IMR-90 (cell line): ENCODE data around the gene ARHGAP15. TPM values are rescaled to one million over a fixed set of nuclear protein-coding genes. Genes with fewer than 3 reads are reported as not detected.

Experiments used
- ATAC-seq: fragments of 200-7000 bp; cut with Tn5 transposase; 2 replicates; pipeline ENCODE4 v1.9.1; 2020; ENCODE audit warnings: low read depth, mild to moderate bottlenecking, moderate library complexity
- BruUV-seq: library from RNA; stranded (reverse); fragments of 400-500 nt; replicated peaks from 2 replicates; lab custom pipeline; 2021; lab: Mats Ljungman, UMichigan
- CTCF ChIA-PET: fragments of 300-600 bp; formaldehyde crosslinking; extraction: SDS; loops from one replicate; lab custom pipeline; 2021; ENCODE audit warnings: antibody characterized with exemption; lab: Yijun Ruan, JAX
- POLR2A ChIA-PET: fragments of 300-600 bp; sonication (Branson Sonifier 250); formaldehyde crosslinking; loops from one replicate; lab custom pipeline; 2022; ENCODE audit warnings: antibody characterized with exemption; ENCODE audit not compliant: unreplicated experiment; lab: Charles Lee
- DNase-seq: peaks from one replicate; pipeline ENCODE4 v3.0.0; 2013
- H2AFZ ChIP-seq: replicated peaks from 2 replicates; pipeline ENCODE3; 2013; ENCODE audit warnings: low read length, mild to moderate bottlenecking; ENCODE audit not compliant: poor library complexity
- H2AK5ac ChIP-seq: 2 replicates; pipeline ENCODE4 v1.6.1; 2013; ENCODE audit warnings: low read depth, low read length, inconsistent platforms
- H2AK9ac ChIP-seq: replicated peaks from 2 replicates; pipeline ENCODE3; 2013; ENCODE audit warnings: mild to moderate bottlenecking, low read depth, low read length, moderate library complexity; ENCODE audit not compliant: poor library complexity
- H2BK120ac ChIP-seq: 2 replicates; pipeline ENCODE4 v1.6.1; 2013; ENCODE audit warnings: low read depth, low read length, inconsistent platforms
- H2BK15ac ChIP-seq: 3 replicates; pipeline ENCODE4 v1.6.1; 2013; ENCODE audit warnings: low read depth, low read length, inconsistent platforms
- H2BK20ac ChIP-seq: 2 replicates; pipeline ENCODE4 v1.6.1; 2013; ENCODE audit warnings: low read depth, mild to moderate bottlenecking, inconsistent platforms, low read length, moderate library complexity
- H2BK5ac ChIP-seq: 2 replicates; pipeline ENCODE4 v1.6.1; 2013; ENCODE audit warnings: mild to moderate bottlenecking, low read depth, low read length, inconsistent platforms; ENCODE audit not compliant: poor library complexity, severe bottlenecking
- H3K14ac ChIP-seq: replicated peaks from 2 replicates; pipeline ENCODE4 v1.6.1; 2013; ENCODE audit warnings: low read depth, low read length, inconsistent platforms
- H3K18ac ChIP-seq: 2 replicates; pipeline ENCODE4 v1.6.1; 2013; ENCODE audit warnings: low read depth, low read length, control low read depth
- H3K23ac ChIP-seq: 2 replicates; pipeline ENCODE4 v1.6.1; 2013; ENCODE audit warnings: low read depth, low read length, inconsistent platforms
- H3K27ac ChIP-seq: 2 replicates; pipeline ENCODE4 v1.5.1; 2013; ENCODE audit warnings: mild to moderate bottlenecking, control low read depth, low read length; ENCODE audit not compliant: insufficient read depth
- H3K27me3 ChIP-seq: 2 replicates; pipeline ENCODE4 v1.6.1; 2013; ENCODE audit warnings: low read length; ENCODE audit not compliant: control insufficient read depth, insufficient read depth
- H3K36me3 ChIP-seq: 2 replicates; pipeline ENCODE4 v1.6.1; 2013; ENCODE audit warnings: low read length, mixed read lengths; ENCODE audit not compliant: control insufficient read depth, insufficient read depth
- H3K4ac ChIP-seq: 2 replicates; pipeline ENCODE4 v1.6.1; 2013; ENCODE audit warnings: low read depth, low read length, inconsistent platforms
- H3K4me1 ChIP-seq: 2 replicates; pipeline ENCODE4 v1.6.1; 2013; ENCODE audit warnings: low read length, mixed read lengths; ENCODE audit not compliant: control insufficient read depth, insufficient read depth
- H3K4me2 ChIP-seq: 2 replicates; pipeline ENCODE4 v1.6.1; 2013; ENCODE audit warnings: low read depth, mild to moderate bottlenecking, control low read depth, low read length, moderate library complexity
- H3K4me3 ChIP-seq: 2 replicates; pipeline ENCODE4 v1.5.1; 2013; ENCODE audit warnings: low read depth, mild to moderate bottlenecking, control low read depth, low read length, moderate library complexity; ENCODE audit not compliant: insufficient read depth
- H3K56ac ChIP-seq: 2 replicates; pipeline ENCODE4 v1.6.1; 2013; ENCODE audit warnings: low read length, inconsistent platforms; ENCODE audit not compliant: insufficient read depth; ENCODE audit errors: extremely low read depth
- H3K79me1 ChIP-seq, 2 experiments: 2 replicates each; pipeline ENCODE4 v1.6.1; 2013; ENCODE audit warnings: low read length in 2 of 2, inconsistent platforms in 1 of 2, low read depth in 1 of 2
- H3K9ac ChIP-seq: 2 replicates; pipeline ENCODE4 v1.6.1; 2013; ENCODE audit warnings: low read depth, low read length, control low read depth
- H3K9me1 ChIP-seq: 2 replicates; pipeline ENCODE4 v1.6.1; 2013; ENCODE audit warnings: low read length, inconsistent platforms; ENCODE audit not compliant: insufficient read depth
- H3K9me3 ChIP-seq: 2 replicates; pipeline ENCODE4 v1.6.1; 2013; ENCODE audit warnings: low read length; ENCODE audit not compliant: control insufficient read depth, insufficient read depth
- H4K20me1 ChIP-seq: 2 replicates; pipeline ENCODE4 v1.6.1; 2013; ENCODE audit warnings: low read length, inconsistent platforms; ENCODE audit not compliant: insufficient read depth
- H4K5ac ChIP-seq: 2 replicates; pipeline ENCODE4 v1.6.1; 2013; ENCODE audit warnings: mild to moderate bottlenecking, low read depth, low read length, control low read depth
- H4K8ac ChIP-seq, 2 experiments: 2 replicates each; pipeline ENCODE4 v1.6.1; 2013; ENCODE audit warnings: low read depth in 2 of 2, low read length in 2 of 2, control low read depth in 1 of 2, inconsistent platforms in 1 of 2
- H4K91ac ChIP-seq: 2 replicates; pipeline ENCODE4 v1.6.1; 2013; ENCODE audit warnings: low read depth, low read length, inconsistent platforms; ENCODE audit not compliant: insufficient read depth
- FOS ChIP-seq: fragments of 150-350 bp; IDR thresholded peaks from 2 replicates; pipeline ENCODE4 v1.6.1; 2016; ENCODE audit warnings: low read depth, low read length
- MAFK ChIP-seq: IDR thresholded peaks from 2 replicates; pipeline ENCODE4 v1.6.1; 2012; ENCODE audit warnings: low read depth, low read length, improper control_type of control experiment
- MAZ ChIP-seq: IDR thresholded peaks from 2 replicates; pipeline ENCODE4 v1.6.1; 2012; ENCODE audit warnings: low read depth, mild to moderate bottlenecking, low read length, improper control_type of control experiment, moderate library complexity, borderline replicate concordance
- MXI1 ChIP-seq: IDR thresholded peaks from 2 replicates; pipeline ENCODE4 v1.6.1; 2012; ENCODE audit warnings: low read depth, mild to moderate bottlenecking, low read length, moderate library complexity, borderline replicate concordance
- WGBS, 2 experiments: methylation state at CpG; one replicate each; pipeline versions ENCODE4 v1.1.5 to v1.1.7; 2013; ENCODE audit warnings: missing lambda C conversion rate in 2 of 2; ENCODE audit not compliant: insufficient read length in 1 of 2; ENCODE audit errors: extremely low coverage in 2 of 2; 5-methylcytosine and 5-hydroxymethylcytosine counted together
- dilution Hi-C: fragments of 300-500 bp; cut with HindIII; formaldehyde crosslinking; loops from one replicate; pipeline ENCODE4 v1.14.3; 2018; ENCODE audit warnings: low sequenced_read_pairs; ENCODE audit not compliant: unreplicated experiment
- in situ Hi-C: fragments of 300-500 bp; cut with MboI; formaldehyde crosslinking; loops from 3 replicates; pipeline ENCODE4 v1.14.3; 2019; ENCODE audit warnings: low sequenced_read_pairs, inconsistent platforms, mixed read lengths
- intact Hi-C: fragments of 100-400 bp; cut with micrococcal nuclease; formaldehyde crosslinking; loops from 2 replicates; pipeline ENCODE4 v1.10.0; 2022
- polyA plus RNA-seq, 3 experiments: library from polyadenylated mRNA; depleted of rRNA; stranded (reverse); fragments of >200 nt; gene quantifications; 2 replicates each; pipeline ENCODE4 v1.2.3, GENCODE V29; 2012; ENCODE audit warnings: low replicate concordance in 1 of 3
- total RNA-seq: library from RNA; depleted of rRNA; stranded (reverse); fragments of >200 nt; gene quantifications from 2 replicates; pipeline ENCODE4 v1.2.3, GENCODE V29; 2012

The ARHGAP15 gene
- total and polyA plus RNA-seq, 2 of the 4 experiments (the other 2 are of a cell fraction), result not detected

GRCh38 chr2:143649226-143649740, 520.1 kb downstream of the ARHGAP15 start:
- H2BK20ac ChIP-seq, result no peak overlapping the region
- H3K27me3 ChIP-seq, result no peaks in the 10 kb centered on the region
- ATAC-seq (no peak), DNase-seq (no peak)
- H4K91ac ChIP-seq, result no peak overlapping the region
- no peaks in the 10 kb centered on the region for H3K36me3 ChIP-seq
- no peak overlapping the region for H3K9ac ChIP-seq
- H2AFZ ChIP-seq, result no peak overlapping the region
- WGBS, 2 experiments, result no CpG with 5 or more reads among the region's 4 CpGs
- intact Hi-C loops (no loop called here), in situ Hi-C loops (no loop called here), dilution Hi-C loops (no loop called here)
- no peak for TF ChIP-seq FOS
- peak; percentile 72 for TF ChIP-seq MAFK
- TF ChIP-seq MAZ, result no peak
- TF ChIP-seq MXI1, result no peak
- H3K9me3 ChIP-seq, result no peaks in the 10 kb centered on the region
- H4K20me1 ChIP-seq, result no peaks in the 10 kb centered on the region
- no peak overlapping the region for H3K18ac ChIP-seq
- no peak overlapping the region for H3K27ac ChIP-seq
- H3K23ac ChIP-seq, result no peak overlapping the region
- H3K9me1 ChIP-seq, result no peaks in the 10 kb centered on the region
- H2BK5ac ChIP-seq, result no peak overlapping the region
- no peaks in the 10 kb centered on the region for H3K4me1 ChIP-seq
- no peaks in the 10 kb centered on the region for H3K79me1 ChIP-seq
- no peak overlapping the region for H2BK15ac ChIP-seq
- POLR2A ChIA-PET, result no interaction called here
- H4K5ac ChIP-seq, result no peak overlapping the region
- no peak overlapping the region for H3K56ac ChIP-seq
- no peak overlapping the region; the same call in 1 of the 2 replicates for H3K4me2 ChIP-seq
- no peak overlapping the region for H2AK9ac ChIP-seq
- no peak overlapping the region for H3K4me3 ChIP-seq
- no peak overlapping the region for H3K14ac ChIP-seq
- no TSS peak for BruUV-seq
- CTCF ChIA-PET, result no interaction called here
- no peak overlapping the region for H3K4ac ChIP-seq
- no peak overlapping the region for H4K8ac ChIP-seq
- no peak overlapping the region for H2BK120ac ChIP-seq
- H2AK5ac ChIP-seq, result no peak overlapping the region
